Progenitor cell of endocrine pancreas (in vitro differentiated cells): ENCODE measurements around the gene UFD1. TPM values are rescaled to one million over a fixed set of nuclear protein-coding genes. Genes with fewer than 3 reads are reported as not detected.

Experiments
- DNase-seq: peaks from one replicate; pipeline ENCODE4 v3.0.0; 2021; ENCODE audit warnings: low spot score; ENCODE audit not compliant: unreplicated experiment
- H3K27ac Mint-ChIP-seq: 2 replicates; pipeline ENCODE4 v1.8.0; 2021; ENCODE audit warnings: mild to moderate bottlenecking, moderate library complexity, mixed read lengths
- H3K27me3 Mint-ChIP-seq: 2 replicates; pipeline ENCODE4 v1.8.0; 2021; ENCODE audit warnings: mixed read lengths
- H3K36me3 Mint-ChIP-seq: 2 replicates; pipeline ENCODE4 v1.8.0; 2022; ENCODE audit warnings: mixed read lengths; ENCODE audit not compliant: insufficient read depth
- H3K4me1 Mint-ChIP-seq: 2 replicates; pipeline ENCODE4 v1.8.0; 2021; ENCODE audit warnings: low read depth, mixed read lengths
- H3K4me3 Mint-ChIP-seq: 2 replicates; pipeline ENCODE4 v1.8.0; 2021; ENCODE audit warnings: low read depth, mild to moderate bottlenecking, moderate library complexity, mixed read lengths
- H3K9me3 Mint-ChIP-seq: 2 replicates; pipeline ENCODE4 v1.8.0; 2021; ENCODE audit warnings: low read depth, mixed read lengths
- CTCF ChIP-seq: fragments of 200-600 bp; sonication (generic); IDR thresholded peaks from one replicate; pipeline ENCODE4 v1.5.0; 2021; ENCODE audit warnings: antibody characterized with exemption, mild to moderate bottlenecking; ENCODE audit not compliant: unreplicated experiment
- total RNA-seq: library from RNA; stranded (reverse); gene quantifications from 2 replicates; pipeline ENCODE4 v1.2.1, GENCODE V29; 2021

The UFD1 gene
- total RNA-seq, 1 donor from 2014 or later: 55.3 TPM

- TF ChIP-seq CTCF: no peak
- no peak overlapping the region for H3K27ac Mint-ChIP-seq
- peaks cover 3% of the 10 kb centered on the region for H3K36me3 Mint-ChIP-seq
- H3K4me3 Mint-ChIP-seq: no peak overlapping the region
- H3K9me3 Mint-ChIP-seq: no peaks in the 10 kb centered on the region
- no peaks in the 10 kb centered on the region for H3K27me3 Mint-ChIP-seq
- no peaks in the 10 kb centered on the region for H3K4me1 Mint-ChIP-seq
- no peak for DNase-seq
These were observed 15.1 kb upstream of the UFD1 start for GRCh38 chr22:19494001-19494560.

GRCh38 chr22:19492504-19493174 is 13.6 kb upstream of the UFD1 start:
- H3K4me1 Mint-ChIP-seq: no peaks in the 10 kb centered on the region
- peak overlapping the region; percentile 3 for H3K27ac Mint-ChIP-seq
- TF ChIP-seq CTCF: no peak
- H3K36me3 Mint-ChIP-seq: peaks cover 3% of the 10 kb centered on the region
- H3K4me3 Mint-ChIP-seq: no peak overlapping the region
- H3K9me3 Mint-ChIP-seq: no peaks in the 10 kb centered on the region
- no peak for DNase-seq
- H3K27me3 Mint-ChIP-seq: no peaks in the 10 kb centered on the region

- Mint-ChIP-seq H3K36me3 (peaks cover 3% of the 10 kb centered on the region), H3K9me3 (no peaks in the 10 kb centered on the region), H3K27me3 (no peaks in the 10 kb centered on the region), H3K27ac (no peak overlapping the region), H3K4me1 (no peaks in the 10 kb centered on the region), H3K4me3 (no peak overlapping the region)
- no peak for DNase-seq
- TF ChIP-seq CTCF: no peak
These were observed 11.7 kb upstream of the UFD1 start for GRCh38 chr22:19490628-19491230.

GRCh38 chr22:19488884-19489843 is 10.2 kb upstream of the UFD1 start:
- no peak for DNase-seq
- H3K27me3 Mint-ChIP-seq: no peaks in the 10 kb centered on the region
- H3K4me1 Mint-ChIP-seq: no peaks in the 10 kb centered on the region
- TF ChIP-seq CTCF: no peak
- H3K36me3 Mint-ChIP-seq: peaks cover 3% of the 10 kb centered on the region
- H3K4me3 Mint-ChIP-seq: no peak overlapping the region
- H3K27ac Mint-ChIP-seq: no peak overlapping the region
- H3K9me3 Mint-ChIP-seq: no peaks in the 10 kb centered on the region

- DNase-seq: no peak
- H3K4me3 Mint-ChIP-seq: no peak overlapping the region
- H3K27ac Mint-ChIP-seq: no peak overlapping the region
- H3K36me3 Mint-ChIP-seq: peaks cover 6% of the 10 kb centered on the region
- no peaks in the 10 kb centered on the region for H3K9me3 Mint-ChIP-seq
- no peaks in the 10 kb centered on the region for H3K27me3 Mint-ChIP-seq
- no peaks in the 10 kb centered on the region for H3K4me1 Mint-ChIP-seq
- TF ChIP-seq CTCF: no peak
These were observed 9.3 kb upstream of the UFD1 start for GRCh38 chr22:19488285-19488684.
